ENCODE measurements around the gene A3GALT2. TPM values are rescaled to one million over a fixed set of nuclear protein-coding genes. Genes with fewer than 3 reads are reported as not detected.
A peak's percentile ranks its signal among the peaks of the same experiment; 100 is the strongest.

Gene A3GALT2
- total RNA-seq, 1 donor from 2014 or later = not detected

DNA sequence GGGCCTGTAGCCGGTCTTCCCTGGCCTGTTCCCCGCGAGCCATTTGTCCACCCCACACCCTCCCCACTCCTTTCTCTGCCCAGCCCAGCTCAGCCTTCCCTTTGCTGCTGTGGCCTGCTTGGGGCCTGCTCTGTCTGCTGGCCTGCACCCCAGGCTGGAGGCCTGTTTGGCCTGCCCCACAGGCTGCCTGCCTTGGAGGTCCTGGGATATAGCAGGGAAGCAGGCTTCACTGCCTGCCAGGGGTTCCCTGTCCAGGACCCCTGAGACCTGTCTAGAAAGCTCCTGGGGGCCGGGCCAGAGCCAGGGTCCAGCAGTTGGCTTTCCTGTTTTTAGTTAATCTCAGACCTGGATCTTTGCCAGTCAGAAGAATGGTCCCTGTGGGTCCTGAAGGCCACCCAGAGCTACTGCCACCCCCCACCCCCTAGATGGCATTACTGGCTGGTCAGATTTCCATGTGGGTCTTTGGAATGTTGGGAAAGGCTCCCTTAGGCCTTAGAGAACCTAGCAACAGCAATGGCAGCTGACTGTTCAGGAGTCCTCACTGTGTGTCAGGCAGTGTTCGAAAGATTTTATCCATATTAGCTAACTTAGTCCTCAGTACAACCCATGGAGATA is 56.9 kb downstream of the A3GALT2 start:
- Histone ChIP-seq H3K9me3 (no peaks in the 10 kb centered on the region), H3K4me1 (peaks cover 25 to 67% of the 10 kb centered on the region in 2 donors), H3K27me3 (no peaks in the 10 kb centered on the region), H3K27ac (peak overlapping the region; percentile 4 to 54), H3K4me3 (no peak overlapping the region), H3K36me3 (peaks cover 0 to 5% of the 10 kb centered on the region in 2 donors)
- TF ChIP-seq, protein P1, sequence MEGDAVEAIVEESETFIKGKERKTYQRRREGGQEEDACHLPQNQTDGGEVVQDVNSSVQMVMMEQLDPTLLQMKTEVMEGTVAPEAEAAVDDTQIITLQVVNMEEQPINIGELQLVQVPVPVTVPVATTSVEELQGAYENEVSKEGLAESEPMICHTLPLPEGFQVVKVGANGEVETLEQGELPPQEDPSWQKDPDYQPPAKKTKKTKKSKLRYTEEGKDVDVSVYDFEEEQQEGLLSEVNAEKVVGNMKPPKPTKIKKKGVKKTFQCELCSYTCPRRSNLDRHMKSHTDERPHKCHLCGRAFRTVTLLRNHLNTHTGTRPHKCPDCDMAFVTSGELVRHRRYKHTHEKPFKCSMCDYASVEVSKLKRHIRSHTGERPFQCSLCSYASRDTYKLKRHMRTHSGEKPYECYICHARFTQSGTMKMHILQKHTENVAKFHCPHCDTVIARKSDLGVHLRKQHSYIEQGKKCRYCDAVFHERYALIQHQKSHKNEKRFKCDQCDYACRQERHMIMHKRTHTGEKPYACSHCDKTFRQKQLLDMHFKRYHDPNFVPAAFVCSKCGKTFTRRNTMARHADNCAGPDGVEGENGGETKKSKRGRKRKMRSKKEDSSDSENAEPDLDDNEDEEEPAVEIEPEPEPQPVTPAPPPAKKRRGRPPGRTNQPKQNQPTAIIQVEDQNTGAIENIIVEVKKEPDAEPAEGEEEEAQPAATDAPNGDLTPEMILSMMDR (IDR thresholded peaks at IDR 0.05) = no peak
- DNase-seq (ENCODE audit: low spot score in 2 of 2) = no peak
- intact Hi-C loops (cut with DNase I) = no loop called here

DNA sequence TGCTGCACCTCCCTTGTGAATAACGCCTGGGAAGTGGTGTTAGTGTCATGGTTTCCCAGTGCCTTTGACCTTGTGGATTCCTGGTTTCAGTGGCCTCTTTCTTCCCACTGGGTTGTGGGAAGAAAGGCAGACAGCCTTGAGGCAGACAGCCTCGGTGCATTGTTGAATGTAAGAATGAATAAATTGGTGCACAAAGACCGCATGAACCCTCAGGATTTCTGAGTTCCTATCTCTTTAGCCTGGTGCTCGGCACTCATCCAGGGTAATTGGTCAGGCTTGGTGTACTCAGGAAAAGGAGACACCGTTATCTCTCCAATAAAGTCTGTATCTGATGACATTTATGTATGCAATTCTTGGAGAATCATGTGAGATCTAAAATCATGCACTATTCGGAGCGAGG is 59.6 kb downstream of the A3GALT2 start:
- H3K4me1 ChIP-seq = peaks cover 26 to 68% of the 10 kb centered on the region in 2 donors
- TF ChIP-seq, protein P1 (IDR thresholded peaks at IDR 0.05) = no peak
- H3K27ac ChIP-seq = peak overlapping the region; percentile 95 to 97
- H3K9me3 ChIP-seq = no peaks in the 10 kb centered on the region
- DNase-seq (ENCODE audit: low spot score in 2 of 2) = no peak
- intact Hi-C loops (cut with DNase I) = no loop called here
- peak overlapping the region in 1 of 2 donors; percentile 3 for H3K4me3 ChIP-seq
- H3K36me3 ChIP-seq = peaks cover 0 to 5% of the 10 kb centered on the region in 2 donors
- no peaks in the 10 kb centered on the region for H3K27me3 ChIP-seq

DNA sequence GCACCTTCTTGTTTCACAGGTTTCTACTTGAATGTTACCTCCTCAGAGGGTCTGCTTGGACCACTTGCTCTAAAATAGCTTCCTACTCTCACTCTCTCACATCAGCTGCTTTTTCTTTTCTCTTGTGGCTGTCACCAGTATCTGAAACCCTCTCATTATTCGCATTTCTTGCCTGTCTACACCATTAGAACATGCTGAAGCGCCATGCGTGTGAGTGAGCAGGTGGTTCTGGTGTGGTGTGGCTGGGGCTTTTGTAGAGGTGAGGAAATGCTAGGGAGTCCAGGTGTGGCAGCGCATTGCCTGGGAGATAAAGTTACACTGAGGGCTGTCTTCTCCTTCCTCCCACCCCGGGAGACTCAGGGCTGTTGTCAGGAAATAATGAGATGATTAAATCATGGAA is 60.5 kb downstream of the A3GALT2 start:
- intact Hi-C loops (cut with DNase I) = no loop called here
- H3K4me1 ChIP-seq = peaks cover 29 to 66% of the 10 kb centered on the region in 2 donors
- no peaks in the 10 kb centered on the region for H3K27me3 ChIP-seq
- peak overlapping the region in 1 of 2 donors; percentile 9 for H3K4me3 ChIP-seq
- H3K27ac ChIP-seq = peak overlapping the region; percentile 95 to 97
- TF ChIP-seq, protein P1 (IDR thresholded peaks at IDR 0.05) = no peak
- DNase-seq (ENCODE audit: low spot score in 2 of 2) = no peak
- no peaks in the 10 kb centered on the region for H3K9me3 ChIP-seq
- H3K36me3 ChIP-seq = peaks cover 0 to 5% of the 10 kb centered on the region in 2 donors

DNA sequence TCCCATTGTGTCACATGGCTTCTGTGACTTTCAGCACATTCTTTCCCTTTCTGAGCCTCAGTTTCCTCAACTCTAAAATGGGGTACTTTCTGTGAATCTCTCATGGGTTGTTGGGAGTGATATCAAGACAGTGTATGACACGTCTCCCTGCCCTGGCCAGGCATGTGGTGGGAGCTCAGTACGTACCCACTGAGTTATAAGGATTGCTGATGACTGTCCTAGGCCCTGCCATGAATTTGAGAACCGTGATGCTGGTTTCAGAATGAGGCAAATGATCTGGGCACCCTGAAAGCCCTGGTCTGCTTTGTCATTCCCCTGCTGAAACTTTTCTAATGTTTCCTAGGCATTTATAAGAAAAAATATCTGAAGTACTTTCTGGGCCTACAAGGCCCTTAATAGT is 61.0 kb downstream of the A3GALT2 start:
- peaks cover 29 to 64% of the 10 kb centered on the region in 2 donors for H3K4me1 ChIP-seq
- H3K27me3 ChIP-seq = no peaks in the 10 kb centered on the region
- peak overlapping the region; percentile 95 to 97 for H3K27ac ChIP-seq
- H3K36me3 ChIP-seq = peaks cover 0 to 5% of the 10 kb centered on the region in 2 donors
- TF ChIP-seq, protein P1 (IDR thresholded peaks at IDR 0.05) = no peak
- DNase-seq (ENCODE audit: low spot score in 2 of 2) = no peak
- intact Hi-C loops (cut with DNase I) = loop anchor here (5.0 kb wide), 3 partner anchors 37 to 78 kb away; partner anchors contain the start of gene TRIM62
- H3K9me3 ChIP-seq = no peaks in the 10 kb centered on the region
- peak overlapping the region in 1 of 2 donors; percentile 9 for H3K4me3 ChIP-seq

DNA sequence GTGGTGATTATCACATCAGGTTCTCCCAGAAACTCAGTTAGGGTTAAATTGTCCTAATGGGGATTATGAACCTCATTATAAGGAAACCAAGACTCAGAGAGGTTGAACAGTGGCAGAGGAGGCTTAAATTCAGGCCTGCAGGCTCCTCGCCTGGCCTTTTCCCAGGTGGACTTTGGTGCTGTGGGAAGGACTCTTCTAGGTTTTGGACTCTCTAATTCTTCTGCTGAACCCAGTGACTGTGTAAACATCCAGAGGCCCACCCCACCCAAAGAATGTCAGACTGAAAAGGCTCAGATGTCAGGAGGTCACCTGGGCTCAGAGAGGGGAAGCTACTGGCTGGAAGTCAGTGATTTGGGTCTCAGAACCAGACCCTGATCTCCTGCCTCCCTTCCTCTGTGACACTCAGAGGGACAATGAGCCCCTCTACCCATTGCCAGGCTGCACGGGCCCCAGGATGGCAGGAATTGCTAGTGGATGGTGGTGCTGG is 62.1 kb downstream of the A3GALT2 start:
- Histone ChIP-seq H3K4me3 (peak overlapping the region; percentile 74 to 82), H3K27me3 (no peaks in the 10 kb centered on the region), H3K9me3 (no peaks in the 10 kb centered on the region), H3K27ac (peak overlapping the region; percentile 95 to 97), H3K36me3 (peaks cover 0 to 5% of the 10 kb centered on the region in 2 donors), H3K4me1 (peaks cover 22 to 56% of the 10 kb centered on the region in 2 donors)
- TF ChIP-seq, protein P1 (IDR thresholded peaks at IDR 0.05) = no peak
- intact Hi-C loops (cut with DNase I) = loop anchor here (5.0 kb wide), 3 partner anchors 38 to 78 kb away; partner anchors contain the start of gene TRIM62
- no peak for DNase-seq (ENCODE audit: low spot score in 2 of 2)
